Measurements from ENCODE around the gene GNG2.
"Not testable (repeated sequence)": the region's sequence is repeated elsewhere in the genome, so short reads cannot be mapped to it uniquely, and the experiment has no call there.

Gene GNG2

GRCh38 chr14:51895375-51895774, 35.0 kb downstream of the GNG2 start:
- no peak for DNase-seq

- DNase-seq, result no peak
Measured at GRCh38 chr14:51897791-51898355, 37.5 kb downstream of the GNG2 start.

- no peak for DNase-seq
Measured at GRCh38 chr14:51901475-51902024, 41.1 kb downstream of the GNG2 start.

- DNase-seq, result not testable (repeated sequence)
Measured at GRCh38 chr14:51905656-51906121, 45.3 kb downstream of the GNG2 start.

- no peak for DNase-seq
Measured at GRCh38 chr14:51908086-51908485, 47.7 kb downstream of the GNG2 start.

GRCh38 chr14:51912112-51912786, 51.8 kb downstream of the GNG2 start:
- no peak for DNase-seq

GRCh38 chr14:51914310-51914709, 53.9 kb downstream of the GNG2 start:
- DNase-seq, result no peak

GRCh38 chr14:51917193-51917592, 56.8 kb downstream of the GNG2 start:
- DNase-seq, result no peak

GRCh38 chr14:51921026-51921425, 60.6 kb downstream of the GNG2 start:
- no peak for DNase-seq

GRCh38 chr14:51922624-51923023, 62.2 kb downstream of the GNG2 start:
- DNase-seq, result no peak

- no peak for DNase-seq
Measured at GRCh38 chr14:51924600-51924999, 64.2 kb downstream of the GNG2 start.

- no peak for DNase-seq
Measured at GRCh38 chr14:51925980-51926379, 65.6 kb downstream of the GNG2 start.

- DNase-seq, result no peak
Measured at GRCh38 chr14:51926449-51926848, 66.0 kb downstream of the GNG2 start.

- DNase-seq, result no peak
Measured at GRCh38 chr14:51928568-51928967, 68.2 kb downstream of the GNG2 start.

GRCh38 chr14:51929166-51929565, 68.8 kb downstream of the GNG2 start:
- no peak for DNase-seq

- DNase-seq, result no peak
Measured at GRCh38 chr14:51929910-51930682, 69.7 kb downstream of the GNG2 start.

GRCh38 chr14:51931308-51931707, 70.9 kb downstream of the GNG2 start:
- no peak for DNase-seq

- no peak for DNase-seq
Measured at GRCh38 chr14:51933191-51933590, 72.8 kb downstream of the GNG2 start.

GRCh38 chr14:51938137-51938536, 77.7 kb downstream of the GNG2 start:
- no peak for DNase-seq

GRCh38 chr14:51938821-51939220, 78.4 kb downstream of the GNG2 start:
- no peak for DNase-seq

GRCh38 chr14:51939226-51939625, 78.8 kb downstream of the GNG2 start:
- no peak for DNase-seq

GRCh38 chr14:51939755-51940301, 79.4 kb downstream of the GNG2 start:
- DNase-seq, result no peak

- no peak for DNase-seq
Measured at GRCh38 chr14:51942971-51943370, 82.6 kb downstream of the GNG2 start.
